Measurements from ENCODE around the gene KIF16B. TPM values are rescaled to one million over a fixed set of nuclear protein-coding genes. Genes with fewer than 3 reads are reported as not detected.

KIF16B gene
- total and polyA plus RNA-seq, 4 donors, result 5.9 to 20.3 (median 9.6) TPM

- Histone ChIP-seq H3K27me3 (ENCODE audit: control insufficient read depth in 3 of 3, insufficient read depth in 3 of 3, low read length in 2 of 3) (no peaks in the 10 kb centered on the region), H3K9ac (ENCODE audit: insufficient read depth in 1 of 2, low read length in 2 of 2) (no peak overlapping the region), H3K4me1 (ENCODE audit: control insufficient read depth in 5 of 5, insufficient read depth in 5 of 5, low read length in 5 of 5) (peaks cover 0 to 9% (median 7%) of the 10 kb centered on the region in 5 donors), H3K4me3 (no peak overlapping the region), H3K36me3 (ENCODE audit: control insufficient read depth in 4 of 4, insufficient read depth in 4 of 4, low read length in 4 of 4) (peaks cover 4 to 19% (median 6%) of the 10 kb centered on the region in 4 donors), H3K9me3 (ENCODE audit: control insufficient read depth in 4 of 4, insufficient read depth in 3 of 4, low read length in 3 of 4) (no peaks in the 10 kb centered on the region), H3K27ac (ENCODE audit: low read depth in 1 of 2, low read length in 1 of 2) (no peak overlapping the region)
- ATAC-seq (ENCODE audit: insufficient read depth, low FRiP score), result no peak
- TF ChIP-seq CTCF (IDR thresholded peaks at IDR 0.05; ENCODE audit: control extremely low read depth, extremely low read depth), result no peak
- DNase-seq, result no peak
- WGBS, 2 donors, result 94 to 95% methylated on average over 14 of the region's 14 CpGs
Observed at GRCh38 chr20:16367948-16368560, 205.2 kb downstream of the KIF16B start.

GRCh38 chr20:16366529-16366928 lies 206.7 kb downstream of the KIF16B start:
- TF ChIP-seq CTCF (IDR thresholded peaks at IDR 0.05; ENCODE audit: control extremely low read depth, extremely low read depth), result no peak
- Histone ChIP-seq H3K9ac (ENCODE audit: insufficient read depth in 1 of 2, low read length in 2 of 2) (no peak overlapping the region), H3K36me3 (ENCODE audit: control insufficient read depth in 4 of 4, insufficient read depth in 4 of 4, low read length in 4 of 4) (peaks cover 4 to 19% (median 5%) of the 10 kb centered on the region in 4 donors), H3K4me1 (ENCODE audit: control insufficient read depth in 5 of 5, insufficient read depth in 5 of 5, low read length in 5 of 5) (peaks cover 0 to 9% (median 7%) of the 10 kb centered on the region in 5 donors), H3K4me3 (no peak overlapping the region), H3K27me3 (ENCODE audit: control insufficient read depth in 3 of 3, insufficient read depth in 3 of 3, low read length in 2 of 3) (no peaks in the 10 kb centered on the region), H3K27ac (ENCODE audit: low read depth in 1 of 2, low read length in 1 of 2) (no peak overlapping the region), H3K9me3 (ENCODE audit: control insufficient read depth in 4 of 4, insufficient read depth in 3 of 4, low read length in 3 of 4) (no peaks in the 10 kb centered on the region)
- 93 to 96% methylated on average over 5 of the region's 5 CpGs for WGBS, 2 donors
- no peak for ATAC-seq (ENCODE audit: insufficient read depth, low FRiP score)
- DNase-seq, result no peak

GRCh38 chr20:16364320-16364687 lies 208.9 kb downstream of the KIF16B start:
- ATAC-seq (ENCODE audit: insufficient read depth, low FRiP score), result no peak
- TF ChIP-seq CTCF (IDR thresholded peaks at IDR 0.05; ENCODE audit: control extremely low read depth, extremely low read depth), result no peak
- DNase-seq, result peak in 2 of 3 donors; percentile 11 to 15
- Histone ChIP-seq H3K4me3 (no peak overlapping the region), H3K27me3 (ENCODE audit: control insufficient read depth in 3 of 3, insufficient read depth in 3 of 3, low read length in 2 of 3) (no peaks in the 10 kb centered on the region), H3K36me3 (ENCODE audit: control insufficient read depth in 4 of 4, insufficient read depth in 4 of 4, low read length in 4 of 4) (peaks cover 4 to 17% (median 6%) of the 10 kb centered on the region in 4 donors), H3K4me1 (ENCODE audit: control insufficient read depth in 5 of 5, insufficient read depth in 5 of 5, low read length in 5 of 5) (peaks cover 0 to 9% (median 7%) of the 10 kb centered on the region in 5 donors), H3K9ac (ENCODE audit: insufficient read depth in 1 of 2, low read length in 2 of 2) (no peak overlapping the region), H3K27ac (ENCODE audit: low read depth in 1 of 2, low read length in 1 of 2) (no peak overlapping the region), H3K9me3 (ENCODE audit: control insufficient read depth in 4 of 4, insufficient read depth in 3 of 4, low read length in 3 of 4) (no peaks in the 10 kb centered on the region)
- WGBS, 2 donors, result 82% methylated on average over 5 of the region's 5 CpGs
